IMR-90 (cell line): ENCODE results near the gene KIF16B. TPM values are rescaled to one million over a fixed set of nuclear protein-coding genes. Genes with fewer than 3 reads are reported as not detected.

Experiments used
- ATAC-seq: fragments of 200-7000 bp; cut with Tn5 transposase; 2 replicates; pipeline ENCODE4 v1.9.1; 2020; ENCODE audit warnings: low read depth, mild to moderate bottlenecking, moderate library complexity
- BruUV-seq: library from RNA; stranded (reverse); fragments of 400-500 nt; replicated peaks from 2 replicates; lab custom pipeline; 2021; lab: Mats Ljungman, UMichigan
- CTCF ChIA-PET: fragments of 300-600 bp; formaldehyde crosslinking; extraction: SDS; loops from one replicate; lab custom pipeline; 2021; ENCODE audit warnings: antibody characterized with exemption; lab: Yijun Ruan, JAX
- POLR2A ChIA-PET: fragments of 300-600 bp; sonication (Branson Sonifier 250); formaldehyde crosslinking; loops from one replicate; lab custom pipeline; 2022; ENCODE audit warnings: antibody characterized with exemption; ENCODE audit not compliant: unreplicated experiment; lab: Charles Lee
- DNase-seq: peaks from one replicate; pipeline ENCODE4 v3.0.0; 2013
- H2AFZ ChIP-seq: replicated peaks from 2 replicates; pipeline ENCODE3; 2013; ENCODE audit warnings: low read length, mild to moderate bottlenecking; ENCODE audit not compliant: poor library complexity
- H2AK5ac ChIP-seq: 2 replicates; pipeline ENCODE4 v1.6.1; 2013; ENCODE audit warnings: low read depth, low read length, inconsistent platforms
- H2AK9ac ChIP-seq: replicated peaks from 2 replicates; pipeline ENCODE3; 2013; ENCODE audit warnings: mild to moderate bottlenecking, low read depth, low read length, moderate library complexity; ENCODE audit not compliant: poor library complexity
- H2BK120ac ChIP-seq: 2 replicates; pipeline ENCODE4 v1.6.1; 2013; ENCODE audit warnings: low read depth, low read length, inconsistent platforms
- H2BK15ac ChIP-seq: 3 replicates; pipeline ENCODE4 v1.6.1; 2013; ENCODE audit warnings: low read depth, low read length, inconsistent platforms
- H2BK20ac ChIP-seq: 2 replicates; pipeline ENCODE4 v1.6.1; 2013; ENCODE audit warnings: low read depth, mild to moderate bottlenecking, inconsistent platforms, low read length, moderate library complexity
- H2BK5ac ChIP-seq: 2 replicates; pipeline ENCODE4 v1.6.1; 2013; ENCODE audit warnings: mild to moderate bottlenecking, low read depth, low read length, inconsistent platforms; ENCODE audit not compliant: poor library complexity, severe bottlenecking
- H3K14ac ChIP-seq: replicated peaks from 2 replicates; pipeline ENCODE4 v1.6.1; 2013; ENCODE audit warnings: low read depth, low read length, inconsistent platforms
- H3K18ac ChIP-seq: 2 replicates; pipeline ENCODE4 v1.6.1; 2013; ENCODE audit warnings: low read depth, low read length, control low read depth
- H3K23ac ChIP-seq: 2 replicates; pipeline ENCODE4 v1.6.1; 2013; ENCODE audit warnings: low read depth, low read length, inconsistent platforms
- H3K27ac ChIP-seq: 2 replicates; pipeline ENCODE4 v1.5.1; 2013; ENCODE audit warnings: mild to moderate bottlenecking, control low read depth, low read length; ENCODE audit not compliant: insufficient read depth
- H3K27me3 ChIP-seq: 2 replicates; pipeline ENCODE4 v1.6.1; 2013; ENCODE audit warnings: low read length; ENCODE audit not compliant: control insufficient read depth, insufficient read depth
- H3K36me3 ChIP-seq: 2 replicates; pipeline ENCODE4 v1.6.1; 2013; ENCODE audit warnings: low read length, mixed read lengths; ENCODE audit not compliant: control insufficient read depth, insufficient read depth
- H3K4ac ChIP-seq: 2 replicates; pipeline ENCODE4 v1.6.1; 2013; ENCODE audit warnings: low read depth, low read length, inconsistent platforms
- H3K4me1 ChIP-seq: 2 replicates; pipeline ENCODE4 v1.6.1; 2013; ENCODE audit warnings: low read length, mixed read lengths; ENCODE audit not compliant: control insufficient read depth, insufficient read depth
- H3K4me2 ChIP-seq: 2 replicates; pipeline ENCODE4 v1.6.1; 2013; ENCODE audit warnings: low read depth, mild to moderate bottlenecking, control low read depth, low read length, moderate library complexity
- H3K4me3 ChIP-seq: 2 replicates; pipeline ENCODE4 v1.5.1; 2013; ENCODE audit warnings: low read depth, mild to moderate bottlenecking, control low read depth, low read length, moderate library complexity; ENCODE audit not compliant: insufficient read depth
- H3K56ac ChIP-seq: 2 replicates; pipeline ENCODE4 v1.6.1; 2013; ENCODE audit warnings: low read length, inconsistent platforms; ENCODE audit not compliant: insufficient read depth; ENCODE audit errors: extremely low read depth
- H3K79me1 ChIP-seq, 2 experiments: 2 replicates each; pipeline ENCODE4 v1.6.1; 2013; ENCODE audit warnings: low read length in 2 of 2, inconsistent platforms in 1 of 2, low read depth in 1 of 2
- H3K9ac ChIP-seq: 2 replicates; pipeline ENCODE4 v1.6.1; 2013; ENCODE audit warnings: low read depth, low read length, control low read depth
- H3K9me1 ChIP-seq: 2 replicates; pipeline ENCODE4 v1.6.1; 2013; ENCODE audit warnings: low read length, inconsistent platforms; ENCODE audit not compliant: insufficient read depth
- H3K9me3 ChIP-seq: 2 replicates; pipeline ENCODE4 v1.6.1; 2013; ENCODE audit warnings: low read length; ENCODE audit not compliant: control insufficient read depth, insufficient read depth
- H4K20me1 ChIP-seq: 2 replicates; pipeline ENCODE4 v1.6.1; 2013; ENCODE audit warnings: low read length, inconsistent platforms; ENCODE audit not compliant: insufficient read depth
- H4K5ac ChIP-seq: 2 replicates; pipeline ENCODE4 v1.6.1; 2013; ENCODE audit warnings: mild to moderate bottlenecking, low read depth, low read length, control low read depth
- H4K8ac ChIP-seq, 2 experiments: 2 replicates each; pipeline ENCODE4 v1.6.1; 2013; ENCODE audit warnings: low read depth in 2 of 2, low read length in 2 of 2, control low read depth in 1 of 2, inconsistent platforms in 1 of 2
- H4K91ac ChIP-seq: 2 replicates; pipeline ENCODE4 v1.6.1; 2013; ENCODE audit warnings: low read depth, low read length, inconsistent platforms; ENCODE audit not compliant: insufficient read depth
- RCOR1 ChIP-seq: IDR thresholded peaks from 2 replicates; pipeline ENCODE4 v1.6.1; 2012; ENCODE audit warnings: mild to moderate bottlenecking, low read length, improper control_type of control experiment; ENCODE audit not compliant: insufficient replicate concordance
- RFX5 ChIP-seq: IDR thresholded peaks from 2 replicates; pipeline ENCODE4 v1.8.0; 2012; ENCODE audit warnings: low read depth, mild to moderate bottlenecking, low read length, moderate library complexity
- WGBS, 2 experiments: methylation state at CpG; one replicate each; pipeline versions ENCODE4 v1.1.5 to v1.1.7; 2013; ENCODE audit warnings: missing lambda C conversion rate in 2 of 2; ENCODE audit not compliant: insufficient read length in 1 of 2; ENCODE audit errors: extremely low coverage in 2 of 2; 5-methylcytosine and 5-hydroxymethylcytosine counted together
- dilution Hi-C: fragments of 300-500 bp; cut with HindIII; formaldehyde crosslinking; loops from one replicate; pipeline ENCODE4 v1.14.3; 2018; ENCODE audit warnings: low sequenced_read_pairs; ENCODE audit not compliant: unreplicated experiment
- in situ Hi-C: fragments of 300-500 bp; cut with MboI; formaldehyde crosslinking; loops from 3 replicates; pipeline ENCODE4 v1.14.3; 2019; ENCODE audit warnings: low sequenced_read_pairs, inconsistent platforms, mixed read lengths
- intact Hi-C: fragments of 100-400 bp; cut with micrococcal nuclease; formaldehyde crosslinking; loops from 2 replicates; pipeline ENCODE4 v1.10.0; 2022
- polyA plus RNA-seq, 3 experiments: library from polyadenylated mRNA; depleted of rRNA; stranded (reverse); fragments of >200 nt; gene quantifications; 2 replicates each; pipeline ENCODE4 v1.2.3, GENCODE V29; 2012; ENCODE audit warnings: low replicate concordance in 1 of 3
- total RNA-seq: library from RNA; depleted of rRNA; stranded (reverse); fragments of >200 nt; gene quantifications from 2 replicates; pipeline ENCODE4 v1.2.3, GENCODE V29; 2012

KIF16B gene
- total and polyA plus RNA-seq, 2 of the 4 experiments (the other 2 are of a cell fraction) = 4.7 to 10.0 TPM

GRCh38 chr20:16606468-16607070 is 33.3 kb upstream of the KIF16B start:
- dilution Hi-C loops (no loop called here), in situ Hi-C loops (no loop called here), intact Hi-C loops (no loop called here)
- no TSS peak for BruUV-seq
- ChIA-PET CTCF (no interaction called here), POLR2A (no interaction called here)
- H3K23ac ChIP-seq = no peak overlapping the region
- no peak overlapping the region for H2BK20ac ChIP-seq
- H3K27ac ChIP-seq = no peak overlapping the region
- no peaks in the 10 kb centered on the region for H3K36me3 ChIP-seq
- H2AK9ac ChIP-seq = no peak overlapping the region
- H3K4me2 ChIP-seq = no peak overlapping the region
- no peaks in the 10 kb centered on the region for H3K79me1 ChIP-seq
- H3K14ac ChIP-seq = no peak overlapping the region
- H2BK5ac ChIP-seq = no peak overlapping the region
- no peak for TF ChIP-seq RFX5
- TF ChIP-seq RCOR1 = no peak
- no peak overlapping the region for H4K5ac ChIP-seq
- no peak overlapping the region for H4K8ac ChIP-seq
- H2BK120ac ChIP-seq = no peak overlapping the region
- ATAC-seq (no peak), DNase-seq (no peak)
- no peak overlapping the region for H3K18ac ChIP-seq
- no CpG with 5 or more reads among the region's 3 CpGs for WGBS, 2 experiments
- 0 out of 2 replicates have a peak, but pooled peaks cover 2% of the 10 kb centered on the region for H3K9me3 ChIP-seq
- no peak overlapping the region for H3K9ac ChIP-seq
- H2AK5ac ChIP-seq = no peak overlapping the region
- H3K27me3 ChIP-seq = peaks cover 6% of the 10 kb centered on the region
- H2BK15ac ChIP-seq = no peak overlapping the region
- H4K20me1 ChIP-seq = no peaks in the 10 kb centered on the region
- no peak overlapping the region for H3K4ac ChIP-seq
- no peaks in the 10 kb centered on the region for H3K4me1 ChIP-seq
- no peak overlapping the region for H2AFZ ChIP-seq
- H3K9me1 ChIP-seq = no peaks in the 10 kb centered on the region
- no peak overlapping the region for H4K91ac ChIP-seq
- no peak overlapping the region for H3K4me3 ChIP-seq
- no peak overlapping the region for H3K56ac ChIP-seq
